Measurements from ENCODE around the gene IKZF3.

The IKZF3 gene

DNA sequence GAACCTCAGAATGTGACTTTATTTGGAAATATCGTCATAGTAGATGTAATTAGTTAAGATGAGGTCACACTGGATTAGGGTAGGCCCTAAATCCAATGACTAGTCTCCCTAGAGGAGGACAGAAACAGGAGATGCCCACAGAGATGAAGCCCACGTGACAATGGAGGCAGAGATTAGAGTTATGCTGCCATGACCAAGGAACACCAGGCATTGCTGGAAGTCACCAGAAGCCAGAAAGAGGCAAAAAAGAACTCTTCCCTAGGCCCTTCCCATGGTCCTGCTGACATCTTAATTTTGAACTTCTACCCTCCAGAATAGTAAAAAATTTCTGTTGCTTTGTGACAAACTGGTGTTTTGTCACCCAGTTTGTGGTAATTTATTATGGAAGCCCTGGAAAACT, 49.6 kb downstream of the IKZF3 start:
- DNase-seq (ENCODE audit: low read depth), result no peak

DNA sequence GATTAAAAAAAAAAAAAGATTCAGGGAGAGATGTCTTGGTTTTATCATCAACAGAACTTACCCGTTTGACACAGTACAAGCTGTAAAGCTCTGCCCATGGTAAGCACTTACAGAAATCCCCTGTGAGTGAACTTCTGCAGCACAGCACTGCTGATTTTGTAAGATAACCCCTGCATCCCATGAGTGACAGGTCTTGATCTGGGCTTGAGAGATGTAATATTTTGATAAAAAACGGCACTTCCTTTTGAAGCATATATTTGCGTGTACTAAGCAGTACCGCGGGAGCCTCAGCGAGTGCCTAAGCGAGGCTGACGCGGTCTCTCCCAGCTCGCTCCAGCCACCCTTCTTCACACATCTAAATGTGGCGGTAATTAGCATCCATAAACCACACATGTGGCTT, 50.5 kb downstream of the IKZF3 start:
- DNase-seq (ENCODE audit: low read depth), result peak; percentile 24

DNA sequence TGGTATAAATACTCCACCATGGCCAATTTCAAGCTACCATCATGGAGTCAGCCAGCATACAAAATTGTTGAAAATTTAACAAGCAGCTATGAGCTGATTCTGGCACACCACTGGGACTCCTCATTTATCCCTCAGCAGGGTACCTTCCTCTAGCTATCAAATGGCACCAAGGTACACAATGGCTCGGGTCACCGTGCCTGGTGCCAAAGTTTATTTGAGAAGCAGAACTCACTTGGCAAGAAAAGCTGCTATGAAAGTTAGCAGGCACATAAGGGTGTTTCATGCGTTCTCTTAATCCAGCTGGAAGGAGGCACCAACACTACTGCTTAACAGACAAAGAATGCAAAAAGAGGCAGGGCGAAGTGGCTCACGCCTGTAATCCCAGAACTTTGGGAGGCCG, 51.6 kb downstream of the IKZF3 start:
- DNase-seq (ENCODE audit: low read depth), result no peak

DNA sequence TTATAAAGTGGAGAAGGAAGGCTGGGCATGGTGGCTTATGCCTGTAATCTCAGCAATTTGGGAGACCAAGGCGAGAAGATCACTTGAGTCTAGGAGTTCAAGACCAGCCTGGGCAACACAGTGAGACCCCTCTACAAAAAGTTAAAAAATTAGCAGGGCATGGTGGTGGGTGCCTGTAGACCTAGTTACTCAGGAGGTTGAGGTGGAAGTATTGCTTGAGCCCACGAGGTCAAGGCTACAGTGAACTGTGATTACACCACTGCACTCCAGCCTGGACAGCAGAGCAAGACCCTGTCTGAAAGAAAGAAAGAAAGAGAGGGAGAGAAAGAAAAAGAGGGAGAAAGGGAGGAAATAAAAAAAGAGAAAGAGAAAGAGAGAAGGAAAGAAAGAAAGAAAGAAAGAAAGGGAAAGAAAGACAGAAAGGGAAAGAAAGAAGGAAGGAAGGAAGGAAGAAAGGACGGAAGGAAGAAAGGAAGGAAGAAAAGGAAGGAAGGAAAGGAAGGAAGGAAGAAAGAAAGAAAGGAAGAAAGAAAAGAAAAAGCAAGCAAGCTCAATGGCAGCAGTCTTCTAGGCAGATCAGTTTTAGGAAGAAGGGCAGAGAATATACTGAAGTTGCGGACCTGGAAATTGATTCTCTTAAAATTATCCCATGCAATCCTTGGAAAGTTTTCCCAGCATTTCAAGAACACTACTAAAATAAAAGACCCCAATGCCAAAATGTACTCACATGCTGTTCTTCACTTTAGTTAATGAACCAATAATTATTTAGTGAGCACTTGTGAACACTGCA, 53.0 kb downstream of the IKZF3 start:
- DNase-seq (ENCODE audit: low read depth), result no peak

DNA sequence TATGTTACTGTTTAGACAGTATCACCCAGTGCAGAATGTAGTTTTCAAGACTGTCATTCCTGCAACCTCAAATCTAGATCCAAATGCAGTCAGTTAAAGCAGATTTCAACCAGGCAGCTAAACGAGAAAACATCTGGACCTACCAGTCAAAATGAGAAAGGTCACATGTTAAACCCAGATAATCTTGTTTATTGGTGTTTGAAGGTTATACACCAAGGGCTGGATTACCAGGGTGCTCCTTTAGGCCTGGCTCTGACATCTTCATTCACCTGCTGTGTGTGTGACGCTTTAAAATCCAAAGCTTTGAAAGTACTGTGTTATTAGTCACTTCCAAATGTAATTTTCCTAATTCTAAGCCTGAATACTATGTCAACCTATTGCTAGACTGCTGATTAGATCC, 54.9 kb downstream of the IKZF3 start:
- no peak for DNase-seq (ENCODE audit: low read depth)

DNA sequence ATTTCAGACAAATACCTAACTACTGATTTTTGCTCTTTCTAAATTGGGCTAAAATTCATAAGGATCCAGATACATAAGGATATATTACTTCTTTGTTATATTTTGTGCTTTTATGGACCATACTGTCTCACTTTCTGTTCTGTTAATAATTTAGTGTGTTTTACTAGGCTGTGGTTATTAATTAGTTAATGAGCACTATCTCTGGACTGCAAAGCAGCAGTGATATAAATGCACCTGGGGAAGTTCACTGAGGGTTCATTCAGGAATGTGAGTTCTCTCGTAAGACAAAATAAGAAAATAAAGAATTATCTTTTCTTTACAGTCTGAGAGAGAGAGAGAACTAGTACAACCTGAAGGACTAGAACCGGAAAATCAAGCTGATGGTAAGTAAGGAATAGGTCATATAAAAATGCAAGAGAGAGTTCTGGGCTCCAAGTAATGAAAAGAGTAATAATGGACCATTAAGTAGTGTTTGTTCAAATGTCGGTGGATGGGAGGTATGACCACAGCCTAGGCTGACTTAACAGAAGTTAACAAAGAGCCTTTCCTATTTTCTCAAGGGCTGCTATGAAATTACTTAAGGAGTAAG, 55.6 kb downstream of the IKZF3 start:
- no peak for DNase-seq (ENCODE audit: low read depth)

DNA sequence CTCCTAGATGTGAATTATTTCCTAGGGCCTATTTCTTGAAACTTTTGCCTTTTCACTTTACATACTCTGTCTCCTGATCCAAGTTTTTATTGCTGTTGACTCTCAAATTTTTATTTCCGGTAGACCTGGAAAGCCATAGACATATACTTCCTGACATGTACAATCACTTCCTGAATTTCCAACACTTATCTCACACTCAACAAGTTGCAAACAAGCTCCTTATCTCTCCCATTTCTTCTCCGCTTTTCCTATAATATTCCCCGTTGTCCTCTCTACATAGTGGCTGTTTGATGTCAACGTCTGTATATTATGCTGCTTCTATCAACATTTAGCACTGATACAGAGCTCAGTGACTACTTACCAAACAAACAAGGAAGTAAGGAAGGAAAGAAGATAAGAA, 59.3 kb downstream of the IKZF3 start:
- DNase-seq (ENCODE audit: low read depth), result no peak

DNA sequence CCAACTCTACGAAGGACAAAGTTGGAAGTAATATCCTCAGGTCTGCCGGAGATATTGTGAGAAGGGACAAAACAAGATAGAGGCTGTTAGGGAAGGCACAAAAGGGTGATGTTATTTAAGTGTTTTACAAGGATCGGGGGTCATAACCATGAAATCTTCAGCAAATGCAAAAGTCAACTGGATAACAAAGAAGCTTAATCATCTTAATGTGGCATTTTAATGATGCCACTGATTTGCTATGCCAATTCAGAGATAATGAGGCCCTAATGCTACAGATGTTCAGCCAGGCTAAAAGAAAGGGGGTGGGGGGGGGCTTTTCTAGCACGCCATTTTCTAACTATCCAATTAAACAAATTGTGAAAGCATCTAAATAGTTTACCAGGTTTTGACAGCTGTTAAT, 63.1 kb downstream of the IKZF3 start:
- DNase-seq (ENCODE audit: low read depth), result no peak

DNA sequence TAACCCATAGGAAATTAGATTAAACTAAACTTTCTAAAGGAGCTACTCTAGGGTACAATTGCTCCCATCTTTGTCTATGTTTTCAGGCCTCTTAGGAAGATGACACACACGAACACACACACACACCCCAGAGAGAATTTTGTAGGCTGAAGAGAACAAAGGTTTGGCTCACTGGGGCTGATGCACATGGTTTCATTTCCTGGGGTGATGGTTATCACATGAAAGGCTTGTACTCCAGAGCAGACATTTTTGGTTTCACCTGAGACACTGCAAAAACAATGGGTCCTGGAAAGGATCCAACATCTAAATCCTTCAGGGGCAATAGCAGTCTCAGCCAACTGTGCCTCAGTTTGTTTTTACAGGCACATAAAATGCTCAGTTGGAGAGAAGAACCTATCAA, 63.6 kb downstream of the IKZF3 start:
- peak; percentile 36 for DNase-seq (ENCODE audit: low read depth)

DNA sequence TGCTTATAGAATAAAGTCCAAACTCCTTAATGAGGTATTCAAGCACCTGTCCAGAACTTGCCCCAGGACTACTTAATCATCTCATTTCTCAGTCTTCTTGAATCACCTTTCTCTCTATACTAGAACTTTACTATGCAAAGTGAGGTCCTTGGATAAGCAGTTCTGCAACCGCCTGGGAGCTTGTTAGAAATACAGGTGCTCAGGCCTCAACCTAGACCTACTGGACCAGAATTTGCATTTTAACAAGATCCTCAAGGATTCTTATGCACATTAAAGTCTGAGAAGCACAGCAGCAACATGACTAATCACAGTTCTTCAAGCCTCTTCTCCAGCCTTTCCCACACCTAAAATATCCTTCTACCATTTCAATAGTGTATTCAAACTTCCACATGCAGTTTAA, 64.7 kb downstream of the IKZF3 start:
- no peak for DNase-seq (ENCODE audit: low read depth)

DNA sequence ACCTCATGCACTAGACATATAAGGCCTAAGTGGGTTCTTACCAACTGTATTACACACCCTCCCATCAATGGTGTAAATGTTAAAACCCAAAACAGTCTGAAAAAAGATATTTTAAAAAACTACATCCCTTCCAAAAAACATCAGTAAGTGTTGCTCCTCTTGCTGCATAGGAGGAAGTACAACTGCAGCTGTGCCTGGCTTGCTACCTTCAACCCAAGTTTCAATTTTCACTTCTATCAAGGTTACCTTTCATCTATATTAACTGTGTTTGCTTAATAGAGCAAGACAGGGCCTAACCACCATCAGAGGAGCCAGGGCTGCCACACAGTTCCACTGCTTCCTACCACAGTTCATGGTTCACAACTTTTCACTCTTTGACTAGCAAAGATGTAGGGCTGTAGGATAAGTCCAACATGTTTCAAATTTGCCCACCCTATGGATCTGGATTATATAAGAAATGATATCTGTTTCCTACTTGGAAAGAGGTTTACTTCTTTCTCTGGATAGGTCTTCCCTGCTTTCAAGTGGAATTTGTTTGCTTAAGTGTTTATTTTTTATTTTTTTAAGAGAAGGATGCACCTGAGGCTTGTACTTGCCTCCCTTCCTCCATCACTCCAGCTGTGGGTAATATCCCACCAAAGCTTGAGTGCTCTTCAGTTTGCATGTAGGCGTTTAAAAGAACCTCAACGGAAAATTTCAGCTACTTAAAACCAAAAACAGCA, 69.7 kb downstream of the IKZF3 start:
- DNase-seq (ENCODE audit: low read depth), result no peak

DNA sequence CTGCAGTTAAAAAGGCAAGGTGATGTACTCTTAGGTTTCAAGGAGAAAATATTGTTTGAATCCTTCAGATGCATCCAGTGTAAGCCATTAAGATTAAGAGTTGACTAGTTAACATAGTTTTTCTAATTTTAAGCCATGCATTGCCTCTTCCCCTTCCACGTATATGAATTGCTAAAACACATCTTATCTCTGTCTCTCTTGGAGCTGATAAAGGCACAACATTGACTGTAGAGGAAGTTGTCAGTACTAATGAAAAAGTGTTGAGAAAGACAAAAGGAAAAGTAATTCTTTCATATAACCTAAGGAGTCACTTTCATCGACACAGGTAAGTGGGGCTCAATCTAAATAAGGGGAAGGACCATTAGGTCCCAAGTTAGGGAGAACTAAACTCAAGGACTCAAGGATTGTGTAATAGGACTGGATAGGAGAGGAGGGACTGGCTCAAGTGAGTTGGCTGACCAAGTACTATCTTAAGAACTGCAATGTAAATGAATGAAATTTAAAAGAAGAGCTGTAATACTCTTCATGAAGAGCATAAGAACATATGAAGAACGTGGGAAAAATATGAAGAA, 70.7 kb downstream of the IKZF3 start:
- no peak for DNase-seq (ENCODE audit: low read depth)

DNA sequence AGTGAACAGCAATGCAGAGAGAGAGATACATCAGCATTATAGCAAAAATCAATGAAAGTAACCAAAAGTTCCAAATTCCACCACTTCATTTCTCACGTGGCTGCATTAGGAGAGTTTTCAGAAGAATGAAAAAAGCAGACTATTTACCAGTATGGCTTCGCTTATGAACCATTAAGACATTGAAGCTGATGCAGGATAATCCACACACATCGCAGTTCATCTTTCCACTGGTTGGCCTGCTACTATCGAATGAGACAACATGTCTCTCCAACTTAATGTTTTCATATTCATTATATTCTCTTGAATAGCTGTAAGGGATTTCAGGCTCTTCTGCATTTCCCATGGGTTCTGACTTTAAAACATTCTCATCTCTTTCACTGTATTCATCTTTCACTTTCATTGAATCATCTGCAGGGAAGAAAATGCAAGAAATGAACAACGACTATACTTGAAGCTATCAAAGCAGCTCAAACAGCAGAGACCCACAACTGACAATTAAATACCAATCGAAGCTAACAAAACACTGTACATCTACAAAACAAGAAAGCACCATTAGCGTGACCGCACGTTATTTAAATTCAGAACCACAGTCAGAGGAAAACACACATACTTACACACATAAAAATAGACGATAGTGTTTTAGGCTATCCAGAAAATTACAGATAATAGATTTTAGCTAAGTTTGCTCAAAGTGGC, 71.4 kb downstream of the IKZF3 start:
- DNase-seq (ENCODE audit: low read depth), result no peak

DNA sequence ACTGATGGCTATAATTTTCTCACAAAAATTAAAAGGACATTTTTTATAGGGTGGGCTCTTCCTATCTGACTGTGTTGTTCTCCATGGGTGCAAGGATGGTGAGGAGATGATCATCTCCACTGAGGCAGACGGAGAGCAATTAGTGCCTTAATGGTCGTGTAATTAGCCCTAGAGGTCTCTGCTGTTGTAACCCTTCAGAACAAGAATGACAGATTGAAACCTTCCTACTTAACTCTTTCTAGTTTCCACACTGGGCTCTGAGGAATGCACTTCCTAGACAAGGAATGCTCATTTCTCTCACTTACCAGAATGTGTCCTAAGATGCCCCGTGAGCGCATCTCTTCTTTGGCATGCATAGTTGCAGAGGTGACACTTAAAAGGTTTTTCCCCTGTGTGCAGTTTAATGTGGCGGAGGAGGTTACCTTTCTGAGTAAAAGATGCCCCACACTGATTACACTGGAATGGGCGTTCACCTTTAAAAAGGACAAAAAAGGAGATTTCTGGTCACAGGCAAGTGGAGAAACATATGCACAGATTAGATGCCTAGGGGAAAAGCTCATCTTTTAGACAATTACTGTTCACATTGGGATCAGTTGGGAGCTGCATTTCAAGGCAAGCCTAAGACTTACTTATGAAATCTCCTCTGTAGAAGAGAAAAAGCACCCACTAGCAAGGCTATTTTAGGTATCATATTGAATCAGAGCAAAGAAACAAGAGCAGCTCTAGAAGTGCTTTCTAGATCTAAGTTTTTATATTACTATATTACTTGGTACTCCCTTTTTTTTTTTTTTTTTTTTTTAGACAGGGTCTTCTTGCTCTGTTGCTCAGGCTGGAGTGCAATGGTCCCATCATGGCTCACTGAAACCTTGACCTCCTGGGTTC, 72.8 kb downstream of the IKZF3 start:
- no peak for DNase-seq (ENCODE audit: low read depth)

DNA sequence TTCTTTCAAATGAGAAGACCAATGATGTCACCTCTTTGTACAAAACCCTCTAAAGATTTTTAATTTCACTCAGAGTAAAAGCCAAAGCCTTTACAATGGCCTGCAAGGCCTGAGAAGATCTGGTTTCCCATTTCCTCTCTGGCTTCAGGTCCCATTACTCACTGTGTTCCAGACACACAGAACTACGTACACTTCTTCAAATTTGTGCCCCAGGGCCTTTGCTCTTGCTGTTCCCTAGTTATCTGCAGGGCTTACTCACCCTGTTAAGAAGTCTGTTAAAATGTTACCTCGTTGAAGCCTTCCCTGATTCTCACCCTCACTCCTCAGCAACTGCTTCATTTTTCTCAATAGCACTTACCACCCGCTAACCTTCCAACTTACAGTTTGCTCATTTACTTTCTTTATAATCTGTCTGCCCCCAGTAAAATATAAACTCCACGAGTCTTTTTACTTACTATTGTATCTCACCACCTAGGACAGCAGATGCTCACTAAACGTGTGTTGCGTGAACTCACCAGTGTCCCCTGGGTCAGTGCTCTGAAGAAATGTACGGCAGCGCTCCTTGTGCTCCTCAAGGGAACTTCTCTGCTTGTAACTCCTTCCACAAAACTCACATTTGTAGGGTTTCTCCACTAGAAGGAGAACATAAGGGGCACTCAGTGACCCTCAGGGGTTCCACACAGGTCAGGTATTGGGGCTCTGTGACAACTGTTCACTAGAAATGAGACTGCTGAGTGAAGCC, 76.2 kb downstream of the IKZF3 start:
- DNase-seq (ENCODE audit: low read depth), result no peak

DNA sequence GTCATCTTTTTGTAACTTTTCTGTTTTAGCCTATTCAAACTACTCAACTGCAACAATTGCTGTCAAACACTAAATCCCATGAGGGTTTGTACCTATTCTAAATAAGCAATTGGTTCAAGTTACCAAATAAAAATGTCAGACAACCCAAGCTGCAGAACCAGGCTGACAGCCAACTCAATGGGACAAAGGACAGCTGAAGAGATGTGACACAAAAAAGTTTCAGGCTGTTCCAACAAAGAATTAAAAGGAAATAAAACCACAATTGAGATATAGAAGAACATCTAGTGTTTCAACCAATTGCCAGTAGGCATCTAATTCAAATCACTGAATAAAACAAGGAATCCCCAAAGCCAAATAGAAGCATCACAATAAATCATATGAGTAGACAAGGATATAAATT, 77.1 kb downstream of the IKZF3 start:
- no peak for DNase-seq (ENCODE audit: low read depth)

DNA sequence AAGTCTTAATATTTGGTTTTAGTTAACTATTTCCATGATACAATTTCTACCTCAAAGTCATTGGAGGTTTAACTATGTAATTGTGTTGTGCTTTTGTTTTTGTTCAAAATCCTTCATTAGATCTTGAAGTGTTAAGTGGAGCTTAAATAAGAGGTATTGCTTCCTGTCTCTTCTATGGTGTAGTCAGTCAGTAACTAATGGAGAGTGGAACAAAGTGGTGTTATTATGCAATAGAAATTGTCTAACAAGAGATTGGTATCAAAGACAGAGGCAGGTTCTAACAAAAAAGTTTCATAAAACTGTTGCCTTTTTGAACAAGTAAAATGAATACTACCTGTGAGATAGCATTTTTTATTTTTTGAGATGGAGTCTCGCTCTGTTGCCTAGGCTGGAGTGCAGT, 81.1 kb downstream of the IKZF3 start:
- no peak for DNase-seq (ENCODE audit: low read depth)

DNA sequence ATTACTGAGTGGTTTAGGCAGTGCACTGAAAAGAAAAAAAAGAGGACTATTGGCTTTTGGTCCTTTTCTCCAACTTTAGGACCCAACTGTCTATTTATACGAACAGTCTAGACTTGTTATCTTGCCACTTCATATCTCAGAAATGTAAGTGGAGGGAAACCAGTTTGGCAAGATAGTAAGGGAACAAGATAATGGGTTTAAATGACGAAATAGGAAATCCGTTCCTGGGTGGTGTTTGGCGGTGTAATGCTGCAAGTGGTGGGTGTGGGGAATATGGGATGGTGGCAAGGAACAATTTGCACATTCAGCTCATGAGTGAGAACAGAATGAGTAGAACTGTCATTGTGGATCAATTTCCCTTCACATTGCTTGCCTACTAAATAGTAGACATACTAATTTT, 81.6 kb downstream of the IKZF3 start:
- no peak for DNase-seq (ENCODE audit: low read depth)

DNA sequence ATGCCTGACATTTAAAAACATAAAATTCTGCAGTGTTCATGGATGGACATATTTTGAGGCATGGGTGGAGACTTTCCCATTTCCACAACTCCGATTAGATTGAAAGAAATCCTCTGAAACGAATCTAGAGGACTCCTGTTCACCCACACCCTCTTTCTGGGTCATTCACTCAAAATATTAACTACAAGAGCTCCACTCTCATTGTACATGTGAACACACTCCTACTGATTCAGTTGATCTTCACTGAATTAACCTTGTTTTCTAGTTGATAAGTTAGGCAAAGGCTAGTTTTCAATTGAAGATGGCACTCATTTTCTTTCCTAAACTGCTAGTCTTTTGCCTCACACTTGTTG, 82.3 kb downstream of the IKZF3 start:
- no peak for DNase-seq (ENCODE audit: low read depth)

DNA sequence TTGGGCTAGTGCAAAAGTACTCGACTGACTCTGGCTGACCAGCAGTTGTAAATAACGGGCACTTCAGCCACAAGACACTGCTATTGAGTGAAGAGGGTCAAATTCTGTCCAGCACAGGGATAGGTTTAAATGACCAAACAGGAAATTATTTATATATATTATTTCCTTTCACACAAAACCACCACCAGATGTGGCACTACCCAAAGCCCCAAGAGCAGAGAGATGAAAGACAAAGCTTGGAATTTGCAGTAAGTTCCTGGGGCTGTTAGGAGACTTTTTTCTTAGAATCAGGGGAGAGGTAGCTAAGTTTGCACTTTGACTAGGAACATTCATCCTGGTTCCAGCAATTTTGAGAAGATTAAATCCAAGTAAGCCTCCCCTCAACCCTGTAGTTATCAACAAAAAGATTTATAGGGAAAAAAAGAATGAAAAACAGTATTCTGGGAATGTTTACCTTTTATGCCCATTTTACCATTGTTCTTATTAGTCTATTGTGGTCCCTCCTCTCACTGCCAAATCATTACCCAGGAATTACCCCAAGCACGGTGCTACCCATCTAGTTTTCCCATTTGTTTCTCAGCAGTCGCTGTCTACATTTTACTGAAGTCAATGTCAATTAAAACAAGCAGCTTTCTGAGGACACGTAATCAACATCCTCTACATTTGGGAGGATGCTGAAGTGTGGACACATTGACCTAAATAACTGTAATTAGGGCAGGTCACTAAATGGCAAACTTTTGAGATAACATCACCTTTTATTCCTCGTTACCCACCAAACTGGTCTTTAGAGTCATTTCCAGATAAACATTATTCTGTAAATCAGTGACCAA, 82.9 kb downstream of the IKZF3 start:
- DNase-seq (ENCODE audit: low read depth), result no peak

All from activated gamma-delta T cell treated with anti-CD3 and anti-CD28 coated beads, Interleukin-2, amount 50 U/mL, for 16 hours (primary cell).